Measurements from ENCODE around the gene SLC25A1. TPM values are rescaled to one million over a fixed set of nuclear protein-coding genes. Genes with fewer than 3 reads are reported as not detected.
A peak's percentile ranks its signal among the peaks of the same experiment; 100 is the strongest.

Gene SLC25A1
- total RNA-seq: 10 to 100 TPM; 56.4 to 57.6 TPM

DNA sequence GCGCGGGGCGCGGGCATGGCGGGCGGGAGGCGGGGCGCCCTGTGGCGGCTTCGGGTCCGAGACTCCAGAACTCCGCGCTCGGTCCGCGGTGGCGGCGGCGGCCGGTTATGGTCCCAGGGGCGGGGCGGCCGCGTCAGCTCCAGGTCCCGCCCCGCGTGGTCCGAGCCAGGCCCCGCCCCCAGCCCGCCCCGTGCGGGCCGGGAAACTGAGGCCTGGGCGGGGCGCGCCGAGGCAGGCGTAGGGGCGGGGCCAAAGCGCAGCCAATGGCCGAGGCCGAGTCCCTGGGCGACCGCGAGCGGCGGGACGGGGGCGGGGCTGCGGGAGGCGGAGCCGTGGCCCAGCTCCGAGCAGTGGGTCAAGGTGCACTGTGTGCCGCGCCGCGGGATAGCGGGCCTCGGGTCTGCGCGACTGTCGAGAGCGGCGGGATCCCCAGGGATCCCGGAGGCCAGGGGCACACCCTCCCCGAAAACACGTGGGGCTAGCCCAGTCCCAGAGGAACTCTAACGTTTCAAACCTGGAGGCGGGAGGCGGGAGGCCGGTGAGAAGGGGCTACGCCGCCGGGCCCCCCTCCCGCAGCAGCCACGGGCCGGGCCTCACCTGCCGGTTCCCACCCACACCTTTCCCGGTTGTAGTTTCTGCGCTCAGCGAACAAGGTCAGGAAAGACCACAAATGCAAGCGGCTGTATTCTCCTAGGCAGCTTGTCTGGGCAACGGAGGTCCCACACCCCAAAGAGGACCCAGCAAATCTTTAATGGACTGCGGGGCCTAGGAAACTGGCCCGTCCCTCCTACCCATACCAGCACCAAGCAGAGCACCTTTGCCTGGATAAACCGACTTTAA, at the start of gene SLC25A1:
Gene SLC25A1, minus strand, starts transcription at position 80 of the 840 bp plus-strand sequence. Its CDS starts 63 bp downstream, at position 17.
- Mint-ChIP-seq H3K27me3 (no peaks in the 10 kb centered on the region), H3K4me1 (ENCODE audit: low read depth) (peaks cover 32% of the 10 kb centered on the region), H3K27ac (peak within 1 kb of the TSS; percentile 53), H3K36me3 (ENCODE audit: low read depth) (peaks cover 2% of the 10 kb centered on the region), H3K9me3 (no peaks in the 10 kb centered on the region), H3K4me3 (peak within 1 kb of the TSS; percentile 75)
- TF ChIP-seq, protein P1, sequence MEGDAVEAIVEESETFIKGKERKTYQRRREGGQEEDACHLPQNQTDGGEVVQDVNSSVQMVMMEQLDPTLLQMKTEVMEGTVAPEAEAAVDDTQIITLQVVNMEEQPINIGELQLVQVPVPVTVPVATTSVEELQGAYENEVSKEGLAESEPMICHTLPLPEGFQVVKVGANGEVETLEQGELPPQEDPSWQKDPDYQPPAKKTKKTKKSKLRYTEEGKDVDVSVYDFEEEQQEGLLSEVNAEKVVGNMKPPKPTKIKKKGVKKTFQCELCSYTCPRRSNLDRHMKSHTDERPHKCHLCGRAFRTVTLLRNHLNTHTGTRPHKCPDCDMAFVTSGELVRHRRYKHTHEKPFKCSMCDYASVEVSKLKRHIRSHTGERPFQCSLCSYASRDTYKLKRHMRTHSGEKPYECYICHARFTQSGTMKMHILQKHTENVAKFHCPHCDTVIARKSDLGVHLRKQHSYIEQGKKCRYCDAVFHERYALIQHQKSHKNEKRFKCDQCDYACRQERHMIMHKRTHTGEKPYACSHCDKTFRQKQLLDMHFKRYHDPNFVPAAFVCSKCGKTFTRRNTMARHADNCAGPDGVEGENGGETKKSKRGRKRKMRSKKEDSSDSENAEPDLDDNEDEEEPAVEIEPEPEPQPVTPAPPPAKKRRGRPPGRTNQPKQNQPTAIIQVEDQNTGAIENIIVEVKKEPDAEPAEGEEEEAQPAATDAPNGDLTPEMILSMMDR (IDR thresholded peaks at IDR 0.05): no peak
- peak; percentile 88 for DNase-seq
- ATAC-seq: peak; percentile 85
- POLR2A ChIA-PET: interaction anchor here (1.3 to 1.5 kb wide), 2 partner anchors 34 to 253 kb away, joined by 4 to 5 read pairs; partner anchors contain the start of genes ESS2 and HIRA
- intact Hi-C loops (cut with micrococcal nuclease): no loop called here
- CTCF ChIA-PET: interaction anchor here (0.8 to 2.2 kb wide), 13 partner anchors 9 to 451 kb away, joined by 3 to 11 read pairs (median 5); partner anchors contain the start of genes C22orf39, CLTCL1 and ESS2

DNA sequence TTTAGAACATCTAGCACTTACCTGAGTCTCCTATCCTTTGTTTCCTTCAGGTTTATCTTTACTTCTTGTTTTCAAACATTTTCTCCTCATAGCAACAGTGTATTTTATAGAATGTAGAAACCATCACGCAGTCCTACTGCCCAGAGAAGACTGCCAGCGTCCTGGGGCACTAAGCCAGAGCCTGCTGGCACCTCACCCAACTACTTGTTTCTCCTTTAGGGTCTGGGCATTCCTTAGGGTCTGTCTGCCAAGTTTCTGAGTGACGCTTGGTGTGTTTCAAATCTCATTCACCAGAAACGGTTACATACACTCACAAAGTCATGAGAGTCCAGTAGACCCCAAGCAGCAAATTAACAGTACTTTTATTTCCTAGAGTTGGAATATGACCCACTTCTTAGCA, 49.6 kb upstream of the SLC25A1 start:
- intact Hi-C loops (cut with micrococcal nuclease): no loop called here
- Mint-ChIP-seq H3K4me1 (ENCODE audit: low read depth) (no peaks in the 10 kb centered on the region), H3K36me3 (ENCODE audit: low read depth) (no peaks in the 10 kb centered on the region), H3K4me3 (no peak overlapping the region), H3K9me3 (no peaks in the 10 kb centered on the region), H3K27ac (no peak overlapping the region), H3K27me3 (no peaks in the 10 kb centered on the region)
- ATAC-seq: no peak
- TF ChIP-seq, protein P1 (IDR thresholded peaks at IDR 0.05): no peak
- no peak for DNase-seq
- ChIA-PET POLR2A (interaction anchor here (0.8 kb wide), 1 partner anchor 84 kb away, joined by 3 read pairs; the partner anchor contains the start of gene ESS2), CTCF (no interaction called here)

DNA sequence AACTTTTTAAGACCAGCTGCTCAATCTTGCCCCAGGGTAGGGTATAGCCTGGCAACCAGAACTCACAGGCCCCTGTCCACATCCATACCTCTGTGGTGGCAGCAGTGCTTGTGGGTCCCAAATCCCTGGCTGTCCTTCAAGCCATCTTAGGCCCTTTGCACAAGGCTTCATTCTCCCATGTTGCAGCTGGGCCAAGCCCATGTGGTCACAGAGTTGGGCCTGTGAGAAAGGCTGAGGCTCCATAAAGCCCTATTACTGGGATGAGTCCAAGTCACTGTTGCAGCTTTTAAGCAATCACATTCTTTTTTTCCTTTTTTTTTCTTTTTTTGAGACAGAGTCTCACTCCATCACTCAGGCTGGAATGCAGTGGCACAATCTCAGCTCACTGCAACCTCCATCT, 47.9 kb upstream of the SLC25A1 start:
- no peaks in the 10 kb centered on the region for H3K36me3 Mint-ChIP-seq (ENCODE audit: low read depth)
- intact Hi-C loops (cut with micrococcal nuclease): no loop called here
- no peaks in the 10 kb centered on the region for H3K4me1 Mint-ChIP-seq (ENCODE audit: low read depth)
- POLR2A ChIA-PET: interaction anchor here (0.9 kb wide), 1 partner anchor 9 kb away, joined by 3 read pairs; no protein-coding TSS in a partner anchor
- no peak for DNase-seq
- CTCF ChIA-PET: interaction anchor here (0.9 kb wide), 1 partner anchor 42 kb away, joined by 3 read pairs; no protein-coding TSS in a partner anchor
- H3K4me3 Mint-ChIP-seq: no peak overlapping the region
- TF ChIP-seq, protein P1 (IDR thresholded peaks at IDR 0.05): no peak
- H3K27me3 Mint-ChIP-seq: no peaks in the 10 kb centered on the region
- no peak for ATAC-seq
- no peak overlapping the region for H3K27ac Mint-ChIP-seq
- H3K9me3 Mint-ChIP-seq: no peaks in the 10 kb centered on the region

DNA sequence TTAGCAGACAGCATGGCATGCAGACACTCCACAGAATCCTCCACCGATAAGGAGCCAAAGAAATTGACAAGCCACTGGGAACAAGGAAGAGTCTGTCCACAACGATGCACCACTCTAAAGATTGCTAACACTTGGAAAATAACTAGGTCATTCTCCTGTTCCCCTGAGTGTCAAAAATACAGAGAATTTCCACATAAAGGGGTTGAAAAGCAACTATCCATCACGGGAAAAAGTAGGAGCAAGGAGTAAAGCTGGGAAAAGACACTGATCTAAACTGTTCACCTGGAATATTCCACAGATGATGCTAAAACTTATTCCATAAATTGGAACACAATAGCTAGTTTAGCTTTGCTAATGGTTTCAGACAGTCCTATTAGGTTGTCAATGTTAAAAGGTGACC, 47.0 kb upstream of the SLC25A1 start:
- no peak for ATAC-seq
- Mint-ChIP-seq H3K36me3 (ENCODE audit: low read depth) (no peaks in the 10 kb centered on the region), H3K27me3 (no peaks in the 10 kb centered on the region), H3K9me3 (no peaks in the 10 kb centered on the region), H3K4me3 (no peak overlapping the region), H3K4me1 (ENCODE audit: low read depth) (no peaks in the 10 kb centered on the region), H3K27ac (no peak overlapping the region)
- POLR2A ChIA-PET: no interaction called here
- CTCF ChIA-PET: interaction anchor here (0.9 kb wide), 1 partner anchor 41 kb away, joined by 3 read pairs; no protein-coding TSS in a partner anchor
- no peak for DNase-seq
- TF ChIP-seq, protein P1 (IDR thresholded peaks at IDR 0.05): no peak
- intact Hi-C loops (cut with micrococcal nuclease): no loop called here

DNA sequence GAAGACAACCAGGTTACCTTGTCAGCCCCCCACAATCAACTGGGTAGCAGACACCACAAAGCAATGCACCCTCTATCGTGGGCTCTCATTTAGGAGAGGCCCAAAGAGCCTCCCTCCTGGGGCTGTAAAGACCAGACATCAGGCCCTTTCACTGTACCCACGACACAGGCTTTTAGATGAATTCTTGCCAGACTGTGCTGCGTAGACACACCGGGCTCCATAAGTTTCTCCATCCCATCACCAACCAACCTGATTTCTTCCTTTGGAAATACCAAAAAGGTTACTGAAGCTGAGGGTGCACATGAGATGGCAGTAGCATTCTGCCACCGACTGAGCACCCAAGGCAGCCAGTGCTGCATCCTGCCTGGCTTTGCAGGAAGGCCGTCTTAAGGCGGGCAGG, 46.4 kb upstream of the SLC25A1 start:
- Mint-ChIP-seq H3K27me3 (no peaks in the 10 kb centered on the region), H3K4me1 (ENCODE audit: low read depth) (no peaks in the 10 kb centered on the region), H3K36me3 (ENCODE audit: low read depth) (no peaks in the 10 kb centered on the region), H3K9me3 (no peaks in the 10 kb centered on the region), H3K4me3 (no peak overlapping the region), H3K27ac (no peak overlapping the region)
- ChIA-PET CTCF (no interaction called here), POLR2A (no interaction called here)
- no peak for DNase-seq
- intact Hi-C loops (cut with micrococcal nuclease): no loop called here
- ATAC-seq: no peak
- TF ChIP-seq, protein P1 (IDR thresholded peaks at IDR 0.05): no peak

Data from activated CD8-positive, alpha-beta T cell treated with anti-CD3 and anti-CD28 coated beads for 36 hours (primary cell).